ENCODE data around the gene ASB10.

Gene ASB10

GRCh38 chr7:151228024-151228866, 41.2 kb upstream of the ASB10 start:
- no peak for FAIRE-seq
- TF ChIP-seq SPI1 (IDR thresholded peaks at IDR 0.05; ENCODE audit: low read depth, low read length) = no peak
- no peak for TF ChIP-seq POU2F2 (IDR thresholded peaks at IDR 0.05; ENCODE audit: low read depth, low read length)
- TF ChIP-seq POLR2AphosphoS5 (IDR thresholded peaks at IDR 0.05; ENCODE audit: low read depth, low read length) = no peak
- TF ChIP-seq TAF1 (IDR thresholded peaks at IDR 0.05; ENCODE audit: low read depth, low read length) = no peak
- TF ChIP-seq POLR2A (IDR thresholded peaks at IDR 0.05; ENCODE audit: low read depth, low read length) = no peak
- TF ChIP-seq PAX5 (IDR thresholded peaks at IDR 0.05; ENCODE audit: insufficient read depth, low read length, severe bottlenecking) = no peak
- no peak for DNase-seq (ENCODE audit: insufficient read length, low spot score)

- TF ChIP-seq POLR2AphosphoS5 (IDR thresholded peaks at IDR 0.05; ENCODE audit: low read depth, low read length) (peak; percentile 61), TAF1 (IDR thresholded peaks at IDR 0.05; ENCODE audit: low read depth, low read length) (no peak; the same call in 1 of the 2 replicates), POU2F2 (IDR thresholded peaks at IDR 0.05; ENCODE audit: low read depth, low read length) (no peak), PAX5 (IDR thresholded peaks at IDR 0.05; ENCODE audit: insufficient read depth, low read length, severe bottlenecking) (no peak), POLR2A (IDR thresholded peaks at IDR 0.05; ENCODE audit: low read depth, low read length) (no peak)
- peak; percentile 99 for FAIRE-seq
- DNase-seq (ENCODE audit: insufficient read length, low spot score) = peak; percentile 95
Observed at GRCh38 chr7:151226875-151227782, 40.1 kb upstream of the ASB10 start, which contains the start of gene ABCF2. ABCF2 (minus strand) TSS chr7:151227205; CDS start chr7:151226458, 747 bp downstream.

DNA sequence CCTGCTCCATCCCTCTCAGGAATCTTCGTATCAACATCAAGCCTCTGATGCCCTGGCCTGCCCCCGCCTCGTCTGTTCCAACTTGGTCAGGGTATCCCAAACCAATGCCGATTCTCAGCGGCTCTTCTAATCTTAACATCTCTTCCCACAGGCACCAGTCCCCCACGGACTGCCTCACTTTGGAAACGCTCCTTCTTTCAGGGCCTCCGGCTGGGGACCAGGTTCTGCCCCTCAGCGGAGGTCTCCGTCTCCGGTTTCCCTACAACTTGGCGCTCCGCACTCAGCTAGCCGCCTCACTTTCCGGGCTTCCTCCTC, 39.5 kb upstream of the ASB10 start:
- no peak for TF ChIP-seq POLR2A (IDR thresholded peaks at IDR 0.05; ENCODE audit: low read depth, low read length)
- TF ChIP-seq TAF1 (IDR thresholded peaks at IDR 0.05; ENCODE audit: low read depth, low read length) = no peak
- TF ChIP-seq POLR2AphosphoS5 (IDR thresholded peaks at IDR 0.05; ENCODE audit: low read depth, low read length) = no peak
- no peak for TF ChIP-seq POU2F2 (IDR thresholded peaks at IDR 0.05; ENCODE audit: low read depth, low read length)
- TF ChIP-seq PAX5 (IDR thresholded peaks at IDR 0.05; ENCODE audit: insufficient read depth, low read length, severe bottlenecking) = no peak
- TF ChIP-seq SPI1 (IDR thresholded peaks at IDR 0.05; ENCODE audit: low read depth, low read length) = no peak
- FAIRE-seq (no peak), DNase-seq (ENCODE audit: insufficient read length, low spot score) (no peak)

- FAIRE-seq (no peak), DNase-seq (ENCODE audit: insufficient read length, low spot score) (no peak)
- TF ChIP-seq POLR2AphosphoS5 (IDR thresholded peaks at IDR 0.05; ENCODE audit: low read depth, low read length) (no peak), SPI1 (IDR thresholded peaks at IDR 0.05; ENCODE audit: low read depth, low read length) (no peak), TAF1 (IDR thresholded peaks at IDR 0.05; ENCODE audit: low read depth, low read length) (no peak), POU2F2 (IDR thresholded peaks at IDR 0.05; ENCODE audit: low read depth, low read length) (no peak), POLR2A (IDR thresholded peaks at IDR 0.05; ENCODE audit: low read depth, low read length) (no peak), PAX5 (IDR thresholded peaks at IDR 0.05; ENCODE audit: insufficient read depth, low read length, severe bottlenecking) (no peak)
Observed at GRCh38 chr7:151225948-151226510, 39.0 kb upstream of the ASB10 start.

- TF ChIP-seq TAF1 (IDR thresholded peaks at IDR 0.05; ENCODE audit: low read depth, low read length) = no peak
- TF ChIP-seq POLR2A (IDR thresholded peaks at IDR 0.05; ENCODE audit: low read depth, low read length) = no peak
- no peak for TF ChIP-seq POU2F2 (IDR thresholded peaks at IDR 0.05; ENCODE audit: low read depth, low read length)
- TF ChIP-seq POLR2AphosphoS5 (IDR thresholded peaks at IDR 0.05; ENCODE audit: low read depth, low read length) = no peak
- TF ChIP-seq PAX5 (IDR thresholded peaks at IDR 0.05; ENCODE audit: insufficient read depth, low read length, severe bottlenecking) = no peak
- no peak for TF ChIP-seq SPI1 (IDR thresholded peaks at IDR 0.05; ENCODE audit: low read depth, low read length)
- FAIRE-seq (no peak), DNase-seq (ENCODE audit: insufficient read length, low spot score) (no peak)
Observed at GRCh38 chr7:151223728-151224127, 36.7 kb upstream of the ASB10 start.

DNA sequence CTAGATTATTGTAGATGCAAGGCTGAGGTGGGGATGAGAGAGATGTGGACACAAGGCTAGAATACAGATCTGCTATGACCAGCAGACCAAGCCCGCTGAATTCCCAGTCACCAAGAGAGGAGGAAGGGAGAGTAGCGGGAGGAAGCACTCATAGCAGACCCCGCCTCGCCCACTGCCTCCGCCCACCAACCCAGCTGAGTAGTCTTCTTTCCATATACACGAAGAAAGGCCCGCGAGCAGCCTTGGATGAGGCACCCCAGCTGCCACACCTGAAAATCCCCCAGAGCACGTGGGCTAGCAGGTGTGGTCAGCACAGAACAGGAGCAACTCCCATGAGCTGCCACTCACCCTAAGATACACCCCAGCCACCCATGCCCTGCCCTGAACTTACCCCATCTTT, 31.1 kb upstream of the ASB10 start:
- FAIRE-seq (no peak), DNase-seq (ENCODE audit: insufficient read length, low spot score) (no peak)
- TF ChIP-seq PAX5 (IDR thresholded peaks at IDR 0.05; ENCODE audit: insufficient read depth, low read length, severe bottlenecking) (no peak), SPI1 (IDR thresholded peaks at IDR 0.05; ENCODE audit: low read depth, low read length) (no peak), TAF1 (IDR thresholded peaks at IDR 0.05; ENCODE audit: low read depth, low read length) (no peak), POLR2AphosphoS5 (IDR thresholded peaks at IDR 0.05; ENCODE audit: low read depth, low read length) (no peak), POU2F2 (IDR thresholded peaks at IDR 0.05; ENCODE audit: low read depth, low read length) (no peak), POLR2A (IDR thresholded peaks at IDR 0.05; ENCODE audit: low read depth, low read length) (no peak)

DNA sequence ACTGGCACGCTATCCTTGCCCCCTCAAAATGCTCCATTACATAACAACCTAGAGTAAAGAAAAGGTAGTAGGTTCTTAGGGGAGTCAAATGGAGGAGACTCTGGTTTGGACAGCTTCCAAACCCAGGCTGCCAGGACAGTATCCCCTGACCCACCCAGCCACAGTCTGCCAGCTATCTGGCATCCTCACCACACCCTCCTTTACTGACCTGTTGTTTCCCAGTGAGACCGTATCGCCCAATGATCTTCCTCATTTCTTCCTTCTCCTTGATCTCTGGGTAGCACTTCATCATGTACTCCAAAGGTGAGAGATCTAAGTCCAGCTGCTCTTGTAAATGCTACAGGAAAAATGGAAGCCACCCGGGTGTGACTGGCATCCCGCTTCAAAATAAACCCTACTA, 28.3 kb upstream of the ASB10 start:
- no peak for FAIRE-seq
- no peak for TF ChIP-seq PAX5 (IDR thresholded peaks at IDR 0.05; ENCODE audit: insufficient read depth, low read length, severe bottlenecking)
- no peak for TF ChIP-seq POLR2AphosphoS5 (IDR thresholded peaks at IDR 0.05; ENCODE audit: low read depth, low read length)
- TF ChIP-seq SPI1 (IDR thresholded peaks at IDR 0.05; ENCODE audit: low read depth, low read length) = no peak
- TF ChIP-seq POU2F2 (IDR thresholded peaks at IDR 0.05; ENCODE audit: low read depth, low read length) = no peak
- no peak for TF ChIP-seq POLR2A (IDR thresholded peaks at IDR 0.05; ENCODE audit: low read depth, low read length)
- TF ChIP-seq TAF1 (IDR thresholded peaks at IDR 0.05; ENCODE audit: low read depth, low read length) = no peak
- DNase-seq (ENCODE audit: insufficient read length, low spot score) = no peak

- DNase-seq (ENCODE audit: insufficient read length, low spot score) (no peak), FAIRE-seq (no peak)
- TF ChIP-seq POLR2AphosphoS5 (IDR thresholded peaks at IDR 0.05; ENCODE audit: low read depth, low read length) = no peak
- no peak for TF ChIP-seq TAF1 (IDR thresholded peaks at IDR 0.05; ENCODE audit: low read depth, low read length)
- TF ChIP-seq SPI1 (IDR thresholded peaks at IDR 0.05; ENCODE audit: low read depth, low read length) = no peak
- no peak for TF ChIP-seq POU2F2 (IDR thresholded peaks at IDR 0.05; ENCODE audit: low read depth, low read length)
- TF ChIP-seq PAX5 (IDR thresholded peaks at IDR 0.05; ENCODE audit: insufficient read depth, low read length, severe bottlenecking) = no peak
- no peak for TF ChIP-seq POLR2A (IDR thresholded peaks at IDR 0.05; ENCODE audit: low read depth, low read length)
Observed at GRCh38 chr7:151213826-151214225, 26.8 kb upstream of the ASB10 start.
